ENCODE data around the gene SGMS1. TPM values are rescaled to one million over a fixed set of nuclear protein-coding genes. Genes with fewer than 3 reads are reported as not detected.

SGMS1 gene
- total RNA-seq, 1 donor from 2014 or later = 128 TPM

DNA sequence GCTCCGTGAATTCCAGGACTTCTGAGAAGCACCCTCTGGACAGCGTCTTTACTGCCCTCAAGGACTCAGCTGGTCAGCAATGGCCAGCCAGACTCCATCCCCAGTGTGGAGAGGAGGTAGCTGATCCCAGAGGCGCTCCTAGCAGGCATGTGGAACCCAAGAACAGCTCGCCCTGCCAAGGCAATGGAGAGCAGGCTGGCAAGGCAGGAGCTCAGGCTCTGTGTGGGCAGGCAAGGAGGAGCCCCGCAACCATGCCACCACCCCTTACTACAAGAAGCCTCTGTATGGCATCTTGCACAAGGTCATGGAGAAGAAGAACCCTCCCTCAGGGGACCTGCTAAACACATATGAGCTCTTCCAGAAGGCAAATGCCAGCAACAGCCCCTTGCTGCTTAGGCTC is 34.4 kb upstream of the SGMS1 start:
- H3K4me1 ChIP-seq = no peaks in the 10 kb centered on the region
- no peak for DNase-seq (ENCODE audit: low spot score in 2 of 2)
- intact Hi-C loops (cut with DNase I) = no loop called here
- H3K9me3 ChIP-seq = no peaks in the 10 kb centered on the region
- TF ChIP-seq, protein P1, sequence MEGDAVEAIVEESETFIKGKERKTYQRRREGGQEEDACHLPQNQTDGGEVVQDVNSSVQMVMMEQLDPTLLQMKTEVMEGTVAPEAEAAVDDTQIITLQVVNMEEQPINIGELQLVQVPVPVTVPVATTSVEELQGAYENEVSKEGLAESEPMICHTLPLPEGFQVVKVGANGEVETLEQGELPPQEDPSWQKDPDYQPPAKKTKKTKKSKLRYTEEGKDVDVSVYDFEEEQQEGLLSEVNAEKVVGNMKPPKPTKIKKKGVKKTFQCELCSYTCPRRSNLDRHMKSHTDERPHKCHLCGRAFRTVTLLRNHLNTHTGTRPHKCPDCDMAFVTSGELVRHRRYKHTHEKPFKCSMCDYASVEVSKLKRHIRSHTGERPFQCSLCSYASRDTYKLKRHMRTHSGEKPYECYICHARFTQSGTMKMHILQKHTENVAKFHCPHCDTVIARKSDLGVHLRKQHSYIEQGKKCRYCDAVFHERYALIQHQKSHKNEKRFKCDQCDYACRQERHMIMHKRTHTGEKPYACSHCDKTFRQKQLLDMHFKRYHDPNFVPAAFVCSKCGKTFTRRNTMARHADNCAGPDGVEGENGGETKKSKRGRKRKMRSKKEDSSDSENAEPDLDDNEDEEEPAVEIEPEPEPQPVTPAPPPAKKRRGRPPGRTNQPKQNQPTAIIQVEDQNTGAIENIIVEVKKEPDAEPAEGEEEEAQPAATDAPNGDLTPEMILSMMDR (IDR thresholded peaks at IDR 0.05) = no peak
- no peak overlapping the region for H3K4me3 ChIP-seq
- no peaks in the 10 kb centered on the region for H3K36me3 ChIP-seq
- H3K27me3 ChIP-seq = no peaks in the 10 kb centered on the region
- no peak overlapping the region for H3K27ac ChIP-seq

DNA sequence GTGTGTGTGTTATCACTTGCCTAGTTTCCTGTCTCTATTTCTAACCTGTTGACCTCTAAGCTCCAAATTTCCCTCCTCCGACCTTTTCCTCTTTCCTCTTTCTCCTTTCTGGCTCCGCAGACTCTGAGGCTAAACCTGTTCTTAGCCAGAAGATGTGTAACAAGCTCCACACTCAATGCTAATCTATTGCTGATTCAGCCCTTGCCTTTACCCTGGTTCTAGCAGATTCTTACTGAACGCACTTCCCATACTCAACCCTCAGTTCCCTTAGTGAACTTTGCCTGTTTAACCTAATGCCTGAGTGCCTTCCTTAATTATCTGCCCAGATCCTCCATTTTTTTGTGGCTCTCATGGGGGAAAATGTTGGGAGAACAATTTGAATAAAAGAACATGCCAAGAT is 30.0 kb upstream of the SGMS1 start:
- Histone ChIP-seq H3K4me3 (no peak overlapping the region), H3K9me3 (no peaks in the 10 kb centered on the region), H3K27ac (no peak overlapping the region), H3K27me3 (no peaks in the 10 kb centered on the region), H3K36me3 (no peaks in the 10 kb centered on the region), H3K4me1 (no peaks in the 10 kb centered on the region)
- DNase-seq (ENCODE audit: low spot score in 2 of 2) = no peak
- intact Hi-C loops (cut with DNase I) = no loop called here
- TF ChIP-seq, protein P1 (IDR thresholded peaks at IDR 0.05) = no peak

DNA sequence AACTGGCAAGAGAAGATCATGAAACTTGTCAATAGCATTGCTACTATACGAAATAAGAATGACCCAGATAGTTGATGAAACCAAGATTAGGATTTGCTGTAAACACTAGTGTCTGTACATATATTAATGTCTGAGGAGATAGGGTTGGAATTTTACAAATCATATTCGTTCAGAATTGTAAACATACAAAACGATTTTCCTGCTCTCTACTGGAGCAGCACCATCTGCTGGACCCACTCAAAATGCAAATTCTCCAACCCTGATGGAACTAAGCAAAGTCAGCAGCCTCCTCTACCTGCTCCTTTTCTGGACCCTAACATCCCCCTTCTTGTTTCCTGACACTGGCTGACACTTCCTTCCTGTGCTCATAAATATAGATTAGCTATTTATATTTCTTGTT is 29.4 kb upstream of the SGMS1 start:
- intact Hi-C loops (cut with DNase I) = no loop called here
- Histone ChIP-seq H3K4me3 (no peak overlapping the region), H3K27me3 (no peaks in the 10 kb centered on the region), H3K27ac (no peak overlapping the region), H3K9me3 (no peaks in the 10 kb centered on the region), H3K4me1 (no peaks in the 10 kb centered on the region), H3K36me3 (no peaks in the 10 kb centered on the region)
- no peak for DNase-seq (ENCODE audit: low spot score in 2 of 2)
- TF ChIP-seq, protein P1 (IDR thresholded peaks at IDR 0.05) = peak; percentile 45 to 58 (median 49)

DNA sequence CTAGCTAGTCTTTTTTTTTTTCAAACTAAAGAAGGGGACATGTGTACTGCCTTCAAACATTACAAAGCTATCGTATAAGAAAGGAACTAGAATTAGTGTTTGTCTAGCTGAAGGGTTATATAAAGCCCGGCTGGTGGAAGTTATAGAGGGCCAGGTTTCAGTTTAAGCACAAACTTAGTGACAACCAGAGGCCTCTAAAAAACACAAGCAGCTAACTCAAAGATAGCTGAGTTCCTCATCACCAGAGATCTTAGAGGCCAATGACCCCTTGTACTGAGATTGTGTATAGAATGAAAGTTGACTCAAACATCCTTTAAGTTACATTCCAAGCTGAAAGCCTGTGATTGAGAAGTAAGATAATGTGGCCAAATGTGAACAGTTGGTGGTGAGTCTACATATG is 28.1 kb upstream of the SGMS1 start:
- H3K9me3 ChIP-seq = no peaks in the 10 kb centered on the region
- H3K4me3 ChIP-seq = no peak overlapping the region
- TF ChIP-seq, protein P1 (IDR thresholded peaks at IDR 0.05) = no peak
- no peak for DNase-seq (ENCODE audit: low spot score in 2 of 2)
- H3K36me3 ChIP-seq = no peaks in the 10 kb centered on the region
- H3K27me3 ChIP-seq = no peaks in the 10 kb centered on the region
- intact Hi-C loops (cut with DNase I) = no loop called here
- H3K4me1 ChIP-seq = no peaks in the 10 kb centered on the region
- no peak overlapping the region for H3K27ac ChIP-seq

DNA sequence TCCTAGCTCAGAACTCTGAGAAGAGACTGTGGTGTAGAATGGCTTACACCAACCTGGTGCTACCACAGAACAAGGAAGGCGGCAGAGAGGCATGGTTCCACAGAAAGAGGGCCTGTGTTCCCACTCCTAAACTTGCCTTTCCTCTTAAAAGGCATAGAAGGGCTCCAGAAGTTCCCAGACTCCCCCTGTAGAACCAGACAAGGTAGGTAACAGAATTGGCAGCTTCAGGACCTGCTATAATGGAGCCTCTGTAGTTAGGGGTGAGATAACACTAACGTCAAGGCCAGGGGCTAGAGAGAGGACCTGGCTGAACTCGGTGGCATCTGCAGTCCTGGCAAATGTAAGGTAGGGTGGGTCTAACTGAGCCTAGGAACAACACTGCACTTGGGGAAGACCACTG is 26.7 kb upstream of the SGMS1 start:
- Histone ChIP-seq H3K9me3 (no peaks in the 10 kb centered on the region), H3K4me3 (no peak overlapping the region), H3K36me3 (no peaks in the 10 kb centered on the region), H3K4me1 (no peaks in the 10 kb centered on the region), H3K27ac (no peak overlapping the region), H3K27me3 (no peaks in the 10 kb centered on the region)
- intact Hi-C loops (cut with DNase I) = no loop called here
- TF ChIP-seq, protein P1 (IDR thresholded peaks at IDR 0.05) = no peak
- DNase-seq (ENCODE audit: low spot score in 2 of 2) = no peak

DNA sequence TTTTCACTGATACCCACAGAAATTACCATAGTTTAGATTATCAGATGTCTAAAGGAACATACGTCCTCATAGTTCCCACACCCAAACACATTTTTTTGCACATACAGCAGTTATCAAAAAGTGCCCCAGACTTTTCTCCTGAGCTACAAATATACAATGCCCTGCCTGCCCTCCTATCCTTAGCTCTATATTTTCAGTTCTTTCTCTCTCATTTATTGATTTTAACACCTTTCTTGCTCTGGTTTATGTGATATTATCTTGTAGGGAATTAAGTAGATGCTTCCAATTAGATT is 25.1 kb upstream of the SGMS1 start:
- Histone ChIP-seq H3K4me1 (no peaks in the 10 kb centered on the region), H3K36me3 (no peaks in the 10 kb centered on the region), H3K4me3 (no peak overlapping the region), H3K27ac (no peak overlapping the region), H3K9me3 (no peaks in the 10 kb centered on the region), H3K27me3 (no peaks in the 10 kb centered on the region)
- intact Hi-C loops (cut with DNase I) = no loop called here
- TF ChIP-seq, protein P1 (IDR thresholded peaks at IDR 0.05) = no peak
- DNase-seq (ENCODE audit: low spot score in 2 of 2) = no peak

All from ascending aorta (tissue), 2 donors.